ENCODE measurements around the gene PRSS3.
"Not testable (repeated sequence)": the region's sequence is repeated elsewhere in the genome, so short reads cannot be mapped to it uniquely, and the experiment has no call there.

Gene PRSS3

GRCh38 chr9:33800886-33801285 lies 5.5 kb downstream of the PRSS3 start:
- TF ChIP-seq CTCF (IDR thresholded peaks at IDR 0.05; ENCODE audit: extremely low read depth, insufficient read depth, missing control alignments): no peak
- DNase-seq (ENCODE audit: low spot score): no peak
- in situ Hi-C loops (cut with MboI; ENCODE audit: low pct_unique_long_range_greater_than_20kb, low sequenced_read_pairs, unreplicated experiment): no loop called here

- DNase-seq (ENCODE audit: low spot score); in situ Hi-C loops (cut with MboI; ENCODE audit: low pct_unique_long_range_greater_than_20kb, low sequenced_read_pairs, unreplicated experiment): not testable (repeated sequence)
Observed at GRCh38 chr9:33801943-33802500, 6.7 kb downstream of the PRSS3 start.

GRCh38 chr9:33804196-33804595 lies 8.8 kb downstream of the PRSS3 start:
- in situ Hi-C loops (cut with MboI; ENCODE audit: low pct_unique_long_range_greater_than_20kb, low sequenced_read_pairs, unreplicated experiment): not testable (repeated sequence)

GRCh38 chr9:33807156-33807555 lies 11.8 kb downstream of the PRSS3 start:
- in situ Hi-C loops (cut with MboI; ENCODE audit: low pct_unique_long_range_greater_than_20kb, low sequenced_read_pairs, unreplicated experiment): not testable (repeated sequence)

More at GRCh38 chr9:33804196-33804595, 8.8 kb downstream of the PRSS3 start:
- DNase-seq (ENCODE audit: low spot score): not testable (repeated sequence)

GRCh38 chr9:33808979-33809322 lies 13.6 kb downstream of the PRSS3 start:
- DNase-seq (ENCODE audit: low spot score); in situ Hi-C loops (cut with MboI; ENCODE audit: low pct_unique_long_range_greater_than_20kb, low sequenced_read_pairs, unreplicated experiment): not testable (repeated sequence)

More at GRCh38 chr9:33807156-33807555, 11.8 kb downstream of the PRSS3 start:
- not testable (repeated sequence) for DNase-seq (ENCODE audit: low spot score)

- in situ Hi-C loops (cut with MboI; ENCODE audit: low pct_unique_long_range_greater_than_20kb, low sequenced_read_pairs, unreplicated experiment): no loop called here
- DNase-seq (ENCODE audit: low spot score): no peak
- TF ChIP-seq CTCF (IDR thresholded peaks at IDR 0.05; ENCODE audit: extremely low read depth, insufficient read depth, missing control alignments): no peak
Observed at GRCh38 chr9:33809506-33809905, 14.1 kb downstream of the PRSS3 start.

GRCh38 chr9:33813712-33814641 lies 18.6 kb downstream of the PRSS3 start:
- in situ Hi-C loops (cut with MboI; ENCODE audit: low pct_unique_long_range_greater_than_20kb, low sequenced_read_pairs, unreplicated experiment): no loop called here
- TF ChIP-seq CTCF (IDR thresholded peaks at IDR 0.05; ENCODE audit: extremely low read depth, insufficient read depth, missing control alignments): peak; percentile 47
- peak; percentile 53 for DNase-seq (ENCODE audit: low spot score)

GRCh38 chr9:33815781-33816180 lies 20.4 kb downstream of the PRSS3 start:
- TF ChIP-seq CTCF (IDR thresholded peaks at IDR 0.05; ENCODE audit: extremely low read depth, insufficient read depth, missing control alignments): no peak
- DNase-seq (ENCODE audit: low spot score): no peak
- in situ Hi-C loops (cut with MboI; ENCODE audit: low pct_unique_long_range_greater_than_20kb, low sequenced_read_pairs, unreplicated experiment): no loop called here

Measured in GM13977 (cell line).